Pancreas (tissue), 10 donors: ENCODE results near the gene TAF8. TPM values are rescaled to one million over a fixed set of nuclear protein-coding genes. Genes with fewer than 3 reads are reported as not detected.
A peak's percentile ranks its signal among the peaks of the same experiment; 100 is the strongest.

Experiments
- ATAC-seq, 4 donors: fragments of 200-7000 bp; cut with Tn5 transposase; one replicate each; pipeline versions ENCODE4 v1.8.0 to v1.9.1; 2020; ENCODE audit warnings: mild to moderate bottlenecking in 4 of 4, moderate library complexity in 4 of 4
- DNase-seq, 6 donors: peaks; one replicate each; pipeline ENCODE4 v3.0.0-alpha.2; 2020
- FAIRE-seq: peaks from 2 replicates; lab custom pipeline; 2012; peaks lifted over from hg19 to GRCh38; lab: Jason Lieb, UNC
- H3K27ac ChIP-seq, 4 donors: fragments of 200-600 bp; sonication (generic); 1 replicate in 3 of 4; 2 replicates in 1 of 4; pipeline versions ENCODE4 v1.5.0 to v1.8.0; 2020
- H3K27me3 ChIP-seq, 4 donors: fragments of 200-600 bp; one replicate each; pipeline ENCODE4 v1.8.0; 2021
- H3K36me3 ChIP-seq, 3 donors: fragments of 200-600 bp; sonication (generic) in 1 of 3; one replicate each; pipeline versions ENCODE4 v1.5.0 to v1.8.0; 2020 to 2021
- H3K4me1 ChIP-seq, 3 donors: fragments of 200-600 bp; one replicate each; pipeline ENCODE4 v1.8.0; 2021
- H3K4me3 ChIP-seq, 4 donors: fragments of 200-600 bp; sonication (generic) in 2 of 4; one replicate each; pipeline versions ENCODE4 v1.5.0 to v1.8.0; 2020 to 2021
- H3K9me3 ChIP-seq, 4 donors: fragments of 200-600 bp; one replicate each; pipeline ENCODE4 v1.8.0; 2021
- WGBS, 2 donors: extraction: QIAGEN DNeasy Blood & Tissue Kit; methylation state at CpG; one replicate each; pipeline ENCODE4 v1.1.7; 2013; 5-methylcytosine and 5-hydroxymethylcytosine counted together
- intact Hi-C, 3 donors: fragments of 100-400 bp; cut with DNase I; formaldehyde crosslinking; loops; one replicate each; pipeline versions ENCODE4 v1.11.1 to v1.14.2; 2022
- polyA plus RNA-seq, 2 donors: library from polyadenylated mRNA; stranded (reverse); fragments of 200-250 nt; gene quantifications; one replicate each; pipeline ENCODE4 v1.2.3, GENCODE V29; 2013
- total RNA-seq, 6 donors: library from RNA; stranded (reverse); fragmentation: NEBNext Ultra II Directional in 4 of 6; extraction: Animal tissue kit (Norgen Biotek cat#: 25700) in 4 of 6; gene quantifications; one replicate each; pipeline versions ENCODE4 v1.2.1 to v1.2.4, GENCODE V29; 2021 to 2023
- TF ChIP-seq, protein P1 (sequence below), 4 donors: fragments of 200-600 bp; sonication (generic) in 3 of 4; IDR thresholded peaks; one replicate each; pipeline versions ENCODE4 v1.5.0 to v1.8.0; 2021; ENCODE audit warnings: antibody characterized with exemption in 4 of 4
- donor health status: healthy with polysubstance abuse.
- donor health status: DM: no; HTN: no; CAD: no; lungs with moderate emphysema.
- donor health status: DM: no; HTN: no; CAD: no.
- donor health status: control.
- donor health status: control.
- donor health status: Bipolar disorder and iron deficiency.
- donor health status: DM: yes; HTN: yes; CAD: no.
- donor health status: DM: no; HTN: no; CAD: no.
- donor health status: DM: no; HTN: no; CAD: no.
- donor health status: DM: yes; HTN: yes; CAD: no.

TAF8 gene
- total and polyA plus RNA-seq, 8 donors, result 4.8 to 16.8 (median 8.4) TPM

- ATAC-seq (peak in 3 of 4 donors; percentile 47 to 90 (median 70)), FAIRE-seq (no peak), DNase-seq (peak in 3 of 6 donors; percentile 20 to 83 (median 48))
- intact Hi-C loops, result no loop called here
- Histone ChIP-seq H3K36me3 (peaks cover 0 to 20% (median 0%) of the 10 kb centered on the region in 3 donors), H3K9me3 (no peaks in the 10 kb centered on the region), H3K27ac (peak overlapping the region in 1 of 4 donors; percentile 51), H3K27me3 (no peaks in the 10 kb centered on the region), H3K4me1 (no peaks in the 10 kb centered on the region), H3K4me3 (no peak overlapping the region)
- 63 to 80% methylated on average over 17 to 19 of the region's 19 CpGs for WGBS, 2 donors
- TF ChIP-seq, protein P1, sequence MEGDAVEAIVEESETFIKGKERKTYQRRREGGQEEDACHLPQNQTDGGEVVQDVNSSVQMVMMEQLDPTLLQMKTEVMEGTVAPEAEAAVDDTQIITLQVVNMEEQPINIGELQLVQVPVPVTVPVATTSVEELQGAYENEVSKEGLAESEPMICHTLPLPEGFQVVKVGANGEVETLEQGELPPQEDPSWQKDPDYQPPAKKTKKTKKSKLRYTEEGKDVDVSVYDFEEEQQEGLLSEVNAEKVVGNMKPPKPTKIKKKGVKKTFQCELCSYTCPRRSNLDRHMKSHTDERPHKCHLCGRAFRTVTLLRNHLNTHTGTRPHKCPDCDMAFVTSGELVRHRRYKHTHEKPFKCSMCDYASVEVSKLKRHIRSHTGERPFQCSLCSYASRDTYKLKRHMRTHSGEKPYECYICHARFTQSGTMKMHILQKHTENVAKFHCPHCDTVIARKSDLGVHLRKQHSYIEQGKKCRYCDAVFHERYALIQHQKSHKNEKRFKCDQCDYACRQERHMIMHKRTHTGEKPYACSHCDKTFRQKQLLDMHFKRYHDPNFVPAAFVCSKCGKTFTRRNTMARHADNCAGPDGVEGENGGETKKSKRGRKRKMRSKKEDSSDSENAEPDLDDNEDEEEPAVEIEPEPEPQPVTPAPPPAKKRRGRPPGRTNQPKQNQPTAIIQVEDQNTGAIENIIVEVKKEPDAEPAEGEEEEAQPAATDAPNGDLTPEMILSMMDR (IDR thresholded peaks at IDR 0.05), result no peak
Observed at GRCh38 chr6:42106112-42107023, 56.0 kb downstream of the TAF8 start.

GRCh38 chr6:42108071-42108470 lies 57.7 kb downstream of the TAF8 start:
- FAIRE-seq, result no peak
- intact Hi-C loops, result no loop called here
- H3K36me3 ChIP-seq, result peaks cover 0 to 20% (median 0%) of the 10 kb centered on the region in 3 donors

DNA sequence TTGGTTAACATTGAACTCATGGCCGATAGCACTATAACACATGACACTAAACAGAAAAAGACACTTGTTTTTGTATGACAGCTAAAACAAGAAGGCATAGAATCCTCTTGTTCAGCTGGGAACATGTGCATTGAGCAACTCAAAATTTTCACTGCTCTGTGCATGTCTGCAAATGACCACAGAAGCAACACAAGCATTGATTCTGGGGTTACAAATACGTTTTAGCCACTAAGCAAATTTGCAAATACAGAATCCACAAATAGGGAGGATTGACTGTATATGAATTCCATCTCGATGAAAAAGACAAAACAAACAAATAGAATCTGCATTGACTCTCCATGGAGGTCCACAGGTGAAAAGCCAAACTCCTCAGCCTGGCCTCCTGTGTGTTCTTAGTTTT lies 60.4 kb downstream of the TAF8 start:
- no peak for FAIRE-seq
- whole genome bisulfite sequencing, 2 donors, result 74 to 79% methylated on average over 3 of the region's 3 CpGs
- H3K9me3 ChIP-seq, result no peaks in the 10 kb centered on the region
- DNase-seq, result no peak
- no peak overlapping the region for H3K4me3 ChIP-seq
- H3K4me1 ChIP-seq, result no peaks in the 10 kb centered on the region
- no peak for ATAC-seq
- intact Hi-C loops, result no loop called here
- TF ChIP-seq, protein P1 (IDR thresholded peaks at IDR 0.05), result no peak
- H3K36me3 ChIP-seq, result peaks cover 0 to 10% (median 0%) of the 10 kb centered on the region in 3 donors
- H3K27me3 ChIP-seq, result no peaks in the 10 kb centered on the region
- H3K27ac ChIP-seq, result no peak overlapping the region

More at GRCh38 chr6:42108071-42108470, 57.7 kb downstream of the TAF8 start:
- no peak overlapping the region for H3K27ac ChIP-seq
- TF ChIP-seq, protein P1 (IDR thresholded peaks at IDR 0.05), result no peak
- H3K27me3 ChIP-seq, result no peaks in the 10 kb centered on the region
- WGBS, 2 donors, result 95% methylated on average over 2 of the region's 2 CpGs
- no peaks in the 10 kb centered on the region for H3K4me1 ChIP-seq
- no peak for ATAC-seq
- no peaks in the 10 kb centered on the region for H3K9me3 ChIP-seq
- no peak for DNase-seq
- no peak overlapping the region for H3K4me3 ChIP-seq

GRCh38 chr6:42112351-42112750 lies 62.0 kb downstream of the TAF8 start:
- intact Hi-C loops, result no loop called here
- Histone ChIP-seq H3K9me3 (no peaks in the 10 kb centered on the region), H3K4me3 (no peak overlapping the region), H3K36me3 (peaks cover 0 to 10% (median 0%) of the 10 kb centered on the region in 3 donors), H3K4me1 (peaks cover 0 to 6% (median 4%) of the 10 kb centered on the region in 3 donors), H3K27me3 (no peaks in the 10 kb centered on the region), H3K27ac (no peak overlapping the region)
- DNase-seq (no peak), ATAC-seq (no peak), FAIRE-seq (no peak)
- TF ChIP-seq, protein P1 (IDR thresholded peaks at IDR 0.05), result no peak
- WGBS, 2 donors, result 96 to 100% methylated on average over 1 of the region's 1 CpG
